ENCODE data around the gene ARAP2.

Gene ARAP2

GRCh38 chr4:36286481-36286871 is 42.2 kb upstream of the ARAP2 start:
- Histone ChIP-seq H3K18ac (ENCODE audit: low read length) (no peak overlapping the region), H3K23ac (ENCODE audit: low read depth, low read length, poor library complexity) (no peak overlapping the region), H3K79me1 (ENCODE audit: low read depth, low read length) (no peaks in the 10 kb centered on the region), H3K4me1 (ENCODE audit: control insufficient read depth in 2 of 2, insufficient read depth in 1 of 2, low read depth in 1 of 2, low read length in 2 of 2) (peaks cover 0 to 17% of the 10 kb centered on the region in 2 donors), H4K8ac (ENCODE audit: low read depth, low read length) (no peak overlapping the region), H3K14ac (ENCODE audit: low read length) (no peak overlapping the region), H2BK12ac (ENCODE audit: low read length) (no peak overlapping the region), H3K4me2 (ENCODE audit: insufficient read depth, low read length, poor library complexity, severe bottlenecking) (no peak overlapping the region), H3K27ac (replicated peaks; ENCODE audit: low read length) (no peak overlapping the region), H4K91ac (ENCODE audit: low read depth, low read length, poor library complexity) (no peak overlapping the region), H3K4ac (ENCODE audit: low read length) (no peak overlapping the region), H2BK15ac (ENCODE audit: low read length) (no peak overlapping the region), H3K9me3 (replicated peaks in 1 of 2; ENCODE audit: control insufficient read depth in 2 of 2, insufficient read depth in 1 of 2, low read depth in 1 of 2, low read length in 2 of 2) (no peaks in the 10 kb centered on the region), H2BK5ac (ENCODE audit: low read length) (no peak overlapping the region), H2AK5ac (ENCODE audit: low read depth, low read length) (no peak overlapping the region), H2BK120ac (ENCODE audit: low read depth, low read length) (no peak overlapping the region), H3K4me3 (ENCODE audit: low read length in 2 of 2) (no peak overlapping the region), H3K36me3 (replicated peaks in 1 of 2; ENCODE audit: control insufficient read depth in 2 of 2, insufficient read depth in 2 of 2, low read length in 2 of 2) (no peaks in the 10 kb centered on the region), H3K9ac (ENCODE audit: low read depth, low read length, poor library complexity) (no peak overlapping the region), H3K27me3 (ENCODE audit: control insufficient read depth in 3 of 3, insufficient read depth in 3 of 3, low read depth in 1 of 3, low read length in 3 of 3) (no peaks in the 10 kb centered on the region), H2AFZ (ENCODE audit: low read length) (no peak overlapping the region)
- DNase-seq (ENCODE audit: low spot score): no peak
- no CpG with 5 or more reads among the region's 4 CpGs for WGBS, 2 donors (ENCODE audit: extremely low coverage in 2 of 2, insufficient read length in 2 of 2, insufficient replicate concordance in 1 of 2)

GRCh38 chr4:36285784-36286480 is 41.6 kb upstream of the ARAP2 start:
- Histone ChIP-seq H2AFZ (ENCODE audit: low read length) (no peak overlapping the region), H3K27me3 (ENCODE audit: control insufficient read depth in 3 of 3, insufficient read depth in 3 of 3, low read depth in 1 of 3, low read length in 3 of 3) (no peaks in the 10 kb centered on the region), H3K4me3 (ENCODE audit: low read length in 2 of 2) (no peak overlapping the region), H4K8ac (ENCODE audit: low read depth, low read length) (no peak overlapping the region), H3K23ac (ENCODE audit: low read depth, low read length, poor library complexity) (no peak overlapping the region), H3K36me3 (replicated peaks in 1 of 2; ENCODE audit: control insufficient read depth in 2 of 2, insufficient read depth in 2 of 2, low read length in 2 of 2) (no peaks in the 10 kb centered on the region), H3K14ac (ENCODE audit: low read length) (no peak overlapping the region), H3K4ac (ENCODE audit: low read length) (no peak overlapping the region), H3K4me1 (ENCODE audit: control insufficient read depth in 2 of 2, insufficient read depth in 1 of 2, low read depth in 1 of 2, low read length in 2 of 2) (peaks cover 0 to 17% of the 10 kb centered on the region in 2 donors), H3K9me3 (replicated peaks in 1 of 2; ENCODE audit: control insufficient read depth in 2 of 2, insufficient read depth in 1 of 2, low read depth in 1 of 2, low read length in 2 of 2) (no peaks in the 10 kb centered on the region), H2BK5ac (ENCODE audit: low read length) (no peak overlapping the region), H3K18ac (ENCODE audit: low read length) (no peak overlapping the region), H3K4me2 (ENCODE audit: insufficient read depth, low read length, poor library complexity, severe bottlenecking) (no peak overlapping the region), H2BK15ac (ENCODE audit: low read length) (no peak overlapping the region), H3K9ac (ENCODE audit: low read depth, low read length, poor library complexity) (no peak overlapping the region), H4K91ac (ENCODE audit: low read depth, low read length, poor library complexity) (no peak overlapping the region), H2BK12ac (ENCODE audit: low read length) (no peak overlapping the region), H3K27ac (replicated peaks; ENCODE audit: low read length) (no peak overlapping the region), H2BK120ac (ENCODE audit: low read depth, low read length) (no peak overlapping the region), H2AK5ac (ENCODE audit: low read depth, low read length) (no peak overlapping the region), H3K79me1 (ENCODE audit: low read depth, low read length) (no peaks in the 10 kb centered on the region)
- no peak for DNase-seq (ENCODE audit: low spot score)
- no CpG with 5 or more reads among the region's 6 CpGs for WGBS, 2 donors (ENCODE audit: extremely low coverage in 2 of 2, insufficient read length in 2 of 2, insufficient replicate concordance in 1 of 2)

DNA sequence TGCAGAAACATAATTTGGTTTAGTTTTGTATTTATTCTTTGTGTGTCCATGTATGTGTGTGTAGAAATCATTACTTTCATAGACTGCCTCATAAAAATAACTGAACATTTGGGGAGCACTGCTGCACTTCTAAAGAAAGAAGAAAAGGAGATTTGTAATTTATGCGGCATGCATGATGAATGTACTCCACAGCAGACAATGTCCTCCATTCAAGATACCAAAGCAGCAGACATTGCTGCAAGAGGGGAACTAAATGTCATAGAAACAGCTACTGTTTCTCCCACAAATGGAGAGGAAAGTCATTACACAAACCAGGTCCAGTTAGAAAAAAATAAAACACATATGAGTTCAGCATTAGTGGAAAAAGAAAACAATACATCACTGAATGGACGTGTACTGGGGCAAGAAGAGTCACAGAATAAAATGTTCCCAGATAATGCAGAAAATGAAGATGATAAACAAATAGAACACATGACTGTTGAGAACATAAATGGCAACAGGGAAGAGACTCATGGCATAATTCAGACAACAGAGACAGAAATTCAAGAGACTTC is 39.7 kb upstream of the ARAP2 start:
- Histone ChIP-seq H3K27me3 (ENCODE audit: control insufficient read depth in 3 of 3, insufficient read depth in 3 of 3, low read depth in 1 of 3, low read length in 3 of 3) (no peaks in the 10 kb centered on the region), H3K9me3 (replicated peaks in 1 of 2; ENCODE audit: control insufficient read depth in 2 of 2, insufficient read depth in 1 of 2, low read depth in 1 of 2, low read length in 2 of 2) (no peaks in the 10 kb centered on the region), H3K27ac (replicated peaks; ENCODE audit: low read length) (no peak overlapping the region), H3K4me2 (ENCODE audit: insufficient read depth, low read length, poor library complexity, severe bottlenecking) (no peak overlapping the region), H3K9ac (ENCODE audit: low read depth, low read length, poor library complexity) (no peak overlapping the region), H2BK120ac (ENCODE audit: low read depth, low read length) (no peak overlapping the region), H2BK15ac (ENCODE audit: low read length) (no peak overlapping the region), H3K4me3 (ENCODE audit: low read length in 2 of 2) (no peak overlapping the region), H4K91ac (ENCODE audit: low read depth, low read length, poor library complexity) (no peak overlapping the region), H2BK12ac (ENCODE audit: low read length) (no peak overlapping the region), H3K4me1 (ENCODE audit: control insufficient read depth in 2 of 2, insufficient read depth in 1 of 2, low read depth in 1 of 2, low read length in 2 of 2) (peaks cover 5 to 27% of the 10 kb centered on the region in 2 donors), H3K36me3 (replicated peaks in 1 of 2; ENCODE audit: control insufficient read depth in 2 of 2, insufficient read depth in 2 of 2, low read length in 2 of 2) (no peaks in the 10 kb centered on the region), H2BK5ac (ENCODE audit: low read length) (no peak overlapping the region), H3K4ac (ENCODE audit: low read length) (no peak overlapping the region), H3K79me1 (ENCODE audit: low read depth, low read length) (no peaks in the 10 kb centered on the region), H3K18ac (ENCODE audit: low read length) (no peak overlapping the region), H3K23ac (ENCODE audit: low read depth, low read length, poor library complexity) (no peak overlapping the region), H2AK5ac (ENCODE audit: low read depth, low read length) (no peak overlapping the region), H4K8ac (ENCODE audit: low read depth, low read length) (no peak overlapping the region), H2AFZ (ENCODE audit: low read length) (peak overlapping the region; percentile 17), H3K14ac (ENCODE audit: low read length) (no peak overlapping the region)
- no CpG with 5 or more reads among the region's 2 CpGs for WGBS, 2 donors (ENCODE audit: extremely low coverage in 2 of 2, insufficient read length in 2 of 2, insufficient replicate concordance in 1 of 2)
- no peak for DNase-seq (ENCODE audit: low spot score)

DNA sequence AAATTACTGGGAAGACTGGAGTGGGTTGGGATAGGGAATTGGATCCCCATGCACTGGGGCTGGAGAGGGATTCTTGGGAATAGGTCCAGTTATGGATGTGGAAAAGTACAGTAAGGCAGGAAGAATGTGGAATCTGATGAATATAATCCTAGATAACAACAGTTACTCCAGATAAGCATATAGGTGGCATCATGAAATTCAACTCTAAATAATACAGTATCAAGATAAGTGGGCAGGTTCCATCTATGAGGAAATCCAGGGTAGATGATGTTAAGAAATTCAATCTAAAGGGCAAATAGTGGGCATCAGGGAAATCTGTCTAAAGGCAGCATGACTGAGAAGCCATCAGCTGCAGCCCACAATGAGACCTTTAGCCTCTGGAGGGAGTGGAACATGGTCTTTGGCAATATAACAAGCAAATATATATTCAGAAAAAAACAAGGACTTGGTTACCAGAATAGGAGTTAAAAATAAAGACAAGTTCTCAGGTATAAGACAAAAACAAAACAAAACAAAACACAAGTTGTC is 38.3 kb upstream of the ARAP2 start:
- Histone ChIP-seq H3K79me1 (ENCODE audit: low read depth, low read length) (no peaks in the 10 kb centered on the region), H2AFZ (ENCODE audit: low read length) (peak overlapping the region; percentile 21), H4K8ac (ENCODE audit: low read depth, low read length) (no peak overlapping the region), H3K23ac (ENCODE audit: low read depth, low read length, poor library complexity) (no peak overlapping the region), H3K27ac (replicated peaks; ENCODE audit: low read length) (no peak overlapping the region), H3K27me3 (ENCODE audit: control insufficient read depth in 3 of 3, insufficient read depth in 3 of 3, low read depth in 1 of 3, low read length in 3 of 3) (no peaks in the 10 kb centered on the region), H3K4ac (ENCODE audit: low read length) (no peak overlapping the region), H3K18ac (ENCODE audit: low read length) (no peak overlapping the region), H2AK5ac (ENCODE audit: low read depth, low read length) (no peak overlapping the region), H3K14ac (ENCODE audit: low read length) (no peak overlapping the region), H3K4me2 (ENCODE audit: insufficient read depth, low read length, poor library complexity, severe bottlenecking) (no peak overlapping the region), H4K91ac (ENCODE audit: low read depth, low read length, poor library complexity) (no peak overlapping the region), H3K4me3 (ENCODE audit: low read length in 2 of 2) (no peak overlapping the region), H3K9ac (ENCODE audit: low read depth, low read length, poor library complexity) (no peak overlapping the region), H2BK120ac (ENCODE audit: low read depth, low read length) (no peak overlapping the region), H3K9me3 (replicated peaks in 1 of 2; ENCODE audit: control insufficient read depth in 2 of 2, insufficient read depth in 1 of 2, low read depth in 1 of 2, low read length in 2 of 2) (no peaks in the 10 kb centered on the region), H2BK5ac (ENCODE audit: low read length) (no peak overlapping the region), H3K36me3 (replicated peaks in 1 of 2; ENCODE audit: control insufficient read depth in 2 of 2, insufficient read depth in 2 of 2, low read length in 2 of 2) (no peaks in the 10 kb centered on the region), H2BK12ac (ENCODE audit: low read length) (no peak overlapping the region), H3K4me1 (ENCODE audit: control insufficient read depth in 2 of 2, insufficient read depth in 1 of 2, low read depth in 1 of 2, low read length in 2 of 2) (peaks cover 5 to 27% of the 10 kb centered on the region in 2 donors), H2BK15ac (ENCODE audit: low read length) (no peak overlapping the region)
- DNase-seq (ENCODE audit: low spot score): no peak
